Cardiac septum (tissue), 1 donor: ENCODE results near the gene RACGAP1. TPM values are rescaled to one million over a fixed set of nuclear protein-coding genes. Genes with fewer than 3 reads are reported as not detected.

Experiments used
- total RNA-seq: library from RNA; stranded (reverse); fragmentation: NEBNext Ultra II Directional; extraction: Animal tissue kit (Norgen Biotek cat#: 25700); gene quantifications from one replicate; pipeline ENCODE4 v1.2.1, GENCODE V29; 2021
- donor health status: DM: no; HTN: no; CAD: no.

Gene RACGAP1
- total RNA-seq, 1 donor from 2014 or later: 2.6 TPM

Other genes starting within 250 kb of the RACGAP1 start
- 26.5 TPM for gene NCKAP5L, start 197.1 kb downstream of the RACGAP1 start, total RNA-seq
- 2.6 TPM for gene BCDIN3D, start 182.4 kb downstream of the RACGAP1 start, total RNA-seq
- 1.7 TPM for gene FAIM2, start 121.6 kb downstream of the RACGAP1 start, total RNA-seq
- gene AQP2, start 74.8 kb downstream of the RACGAP1 start, total RNA-seq: not detected
- not detected for gene AQP5, start 63.6 kb downstream of the RACGAP1 start, total RNA-seq
- gene AQP6, start 52.5 kb downstream of the RACGAP1 start, total RNA-seq: not detected
- 0.30 TPM for gene ASIC1, start 32.1 kb upstream of the RACGAP1 start, total RNA-seq
- 20.5 TPM for gene SMARCD1, start 59.8 kb upstream of the RACGAP1 start, total RNA-seq
- gene GPD1, start 78.5 kb upstream of the RACGAP1 start, total RNA-seq: 5.1 TPM
- 152 TPM for gene COX14, start 86.7 kb upstream of the RACGAP1 start, total RNA-seq
- gene CERS5, start 141.9 kb upstream of the RACGAP1 start, total RNA-seq: 18.9 TPM